ENCODE measurements around the gene NANP. TPM values are rescaled to one million over a fixed set of nuclear protein-coding genes. Genes with fewer than 3 reads are reported as not detected.

Gene NANP
- polyA plus RNA-seq, 3 donors, result 5.4 to 6.3 (median 5.8) TPM

DNA sequence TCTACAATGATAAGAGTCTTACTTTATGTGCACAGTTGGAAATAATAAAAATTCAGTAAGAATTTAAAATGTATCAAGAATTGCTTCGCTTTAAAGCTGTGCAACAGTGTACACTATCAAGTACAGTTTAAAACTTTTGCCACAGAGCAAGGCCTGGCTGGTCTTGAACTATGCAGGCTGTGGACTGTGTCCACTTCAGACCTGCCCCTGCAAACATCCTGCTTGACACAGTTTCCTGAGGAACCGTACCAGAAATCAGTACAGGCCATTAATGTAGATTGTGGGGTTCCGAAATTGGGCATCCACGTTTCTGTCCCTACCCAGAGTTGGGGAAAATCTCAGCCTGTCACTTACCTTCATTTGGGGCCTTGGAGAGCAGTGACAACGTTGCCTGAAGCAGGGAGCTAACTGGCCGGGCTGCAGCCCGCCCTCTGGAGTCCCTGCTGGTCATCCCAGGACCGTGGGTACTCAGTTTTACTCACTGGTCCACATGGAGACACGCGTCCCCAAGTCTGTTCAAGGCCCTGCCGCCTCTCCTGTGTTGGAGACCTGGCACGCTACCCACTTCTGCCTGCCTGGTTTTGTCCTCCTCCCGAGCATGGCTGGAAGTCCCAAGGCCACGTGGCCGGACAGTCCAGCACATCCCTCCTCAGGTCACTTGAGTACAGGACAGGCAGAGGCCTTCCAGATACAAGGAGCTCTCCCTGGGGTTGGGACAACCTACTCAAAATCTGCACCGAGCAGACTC lies 46.9 kb downstream of the NANP start:
- DNase-seq, result no peak

DNA sequence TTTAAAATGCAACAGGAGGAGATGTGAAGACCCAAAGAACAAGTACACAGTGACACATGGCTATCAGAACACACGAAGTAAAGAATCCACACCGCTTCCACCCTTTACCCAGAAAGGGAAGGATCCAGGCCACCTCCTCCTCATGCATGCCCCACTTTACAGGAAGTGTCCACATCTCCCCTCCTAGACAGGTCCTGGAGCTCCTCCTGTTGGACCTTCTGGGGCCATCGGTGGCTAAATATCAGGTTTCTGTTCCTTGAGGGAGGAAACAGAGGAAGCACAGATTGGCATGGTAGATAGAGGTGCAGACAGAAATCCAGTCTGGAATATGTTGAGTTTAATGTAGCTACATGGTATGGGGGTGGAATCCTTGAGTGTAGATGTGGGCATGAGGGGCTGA lies 49.4 kb downstream of the NANP start:
- DNase-seq, result no peak

DNA sequence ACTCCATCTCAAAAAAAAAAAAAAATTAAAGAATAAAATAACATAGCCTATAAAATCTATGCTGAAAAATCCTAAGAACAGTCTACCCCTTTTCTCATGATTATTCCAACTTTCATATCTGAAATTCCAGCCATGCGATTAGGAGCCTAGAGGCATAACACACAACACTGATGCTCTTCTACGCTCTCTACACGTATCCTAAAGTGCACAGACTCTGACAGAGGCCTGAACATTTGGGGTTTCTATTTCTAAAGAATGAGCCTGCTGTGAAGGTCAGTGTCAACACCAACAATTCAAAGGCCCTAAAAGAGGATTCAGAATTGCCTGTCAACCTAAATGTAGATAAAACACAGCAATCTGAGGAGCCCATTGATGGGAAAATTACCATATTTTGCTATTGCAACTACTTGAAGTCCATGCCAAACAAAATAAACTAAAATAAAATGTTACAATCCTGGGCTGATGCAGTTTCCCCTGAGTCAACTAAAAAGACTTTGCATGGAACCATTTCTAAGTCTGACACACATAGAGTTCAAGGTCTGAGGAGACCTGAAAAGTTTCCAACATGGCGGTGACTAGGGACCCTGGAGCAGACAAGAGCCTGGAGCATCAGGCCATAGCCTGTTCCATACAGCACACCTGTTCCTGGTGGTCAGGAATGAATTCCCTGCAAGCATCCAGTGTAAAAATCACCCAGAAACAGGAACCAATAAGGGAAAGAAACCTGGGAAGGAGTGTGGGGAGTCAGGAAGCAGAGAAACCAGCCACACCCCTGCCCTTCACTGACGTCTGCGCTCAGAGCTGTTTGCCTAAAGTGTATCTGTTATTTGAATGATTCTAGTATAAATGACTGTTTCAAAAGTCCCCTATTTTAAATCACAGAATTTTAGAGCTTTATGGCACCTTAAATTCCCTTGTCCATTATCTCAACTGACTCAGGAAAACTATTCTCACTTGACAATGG lies 50.2 kb downstream of the NANP start:
- no peak for DNase-seq

DNA sequence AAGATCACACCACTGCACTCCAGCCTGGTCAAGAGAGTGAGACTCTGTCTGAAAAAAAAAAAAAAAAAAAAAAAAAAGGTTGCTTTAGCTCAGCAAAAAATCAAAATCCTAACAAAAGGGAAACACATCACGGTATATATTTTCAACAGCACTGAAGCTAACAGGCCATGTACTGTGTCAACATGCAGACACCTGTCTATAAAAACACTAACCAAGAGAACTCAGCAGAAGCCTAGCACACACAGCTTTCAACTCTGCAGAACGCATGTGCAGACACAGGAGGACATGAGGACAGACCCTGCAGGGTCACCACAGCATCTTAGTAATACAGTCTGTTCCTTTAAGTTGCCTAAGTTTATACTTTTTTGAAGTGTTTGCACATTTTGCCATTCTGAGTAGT lies 52.0 kb downstream of the NANP start:
- no peak for DNase-seq

DNA sequence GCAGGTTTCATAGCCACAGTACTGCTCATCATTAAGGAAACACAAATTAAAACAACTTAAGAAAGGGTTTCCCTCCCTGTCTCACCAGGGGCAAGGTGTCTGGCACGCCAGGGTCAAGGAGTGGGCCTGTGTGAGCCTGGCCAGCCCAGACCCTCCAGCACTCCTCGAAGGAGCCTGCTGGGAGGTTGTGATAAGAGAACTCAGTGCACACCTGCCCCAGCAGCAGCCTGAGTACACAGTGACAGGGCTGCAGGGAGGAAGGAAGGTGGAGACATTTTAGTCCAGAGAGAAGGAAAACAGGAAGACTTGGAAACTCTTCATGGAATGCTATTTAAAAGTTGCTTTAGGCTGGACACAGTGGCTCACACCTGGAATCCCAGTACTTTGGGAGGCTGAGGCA lies 52.6 kb downstream of the NANP start:
- no peak for DNase-seq

DNA sequence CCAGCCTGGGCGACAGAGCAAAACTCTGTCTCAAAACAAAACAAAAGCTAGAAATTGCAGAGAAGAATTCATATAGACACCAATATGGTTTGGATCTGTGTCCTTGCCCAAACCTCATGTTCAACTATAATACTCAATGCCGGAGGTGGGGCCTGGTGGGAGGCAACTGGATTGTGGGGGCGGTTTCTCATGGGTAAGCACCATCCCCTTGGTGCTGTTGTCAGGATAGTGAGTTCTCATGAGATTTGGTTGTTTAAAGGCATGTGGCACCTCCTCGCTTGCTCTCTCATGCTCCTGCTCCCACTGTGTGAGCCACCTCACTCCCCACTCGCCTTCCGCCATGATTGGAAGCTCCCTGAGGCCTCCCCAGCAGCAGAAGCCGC lies 53.7 kb downstream of the NANP start:
- no peak for DNase-seq

DNA sequence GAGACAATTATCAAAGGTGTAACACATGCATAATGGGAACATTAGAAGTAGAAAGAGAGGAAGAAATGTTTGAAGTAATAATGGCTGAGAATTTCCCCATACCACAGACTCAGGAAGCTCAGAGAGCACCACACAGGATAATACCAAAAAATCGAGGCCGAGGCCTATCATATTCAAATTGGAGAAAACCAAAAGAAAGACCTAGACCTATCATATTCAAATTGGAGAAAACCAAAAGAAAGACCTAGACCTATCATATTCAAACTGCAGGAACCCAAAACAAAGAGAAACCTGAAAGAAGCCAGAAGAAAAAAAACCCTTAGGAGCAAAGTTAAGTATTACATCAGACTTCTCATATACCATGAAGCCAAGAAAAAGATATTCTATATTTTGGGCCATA lies 56.5 kb downstream of the NANP start:
- DNase-seq, result no peak

DNA sequence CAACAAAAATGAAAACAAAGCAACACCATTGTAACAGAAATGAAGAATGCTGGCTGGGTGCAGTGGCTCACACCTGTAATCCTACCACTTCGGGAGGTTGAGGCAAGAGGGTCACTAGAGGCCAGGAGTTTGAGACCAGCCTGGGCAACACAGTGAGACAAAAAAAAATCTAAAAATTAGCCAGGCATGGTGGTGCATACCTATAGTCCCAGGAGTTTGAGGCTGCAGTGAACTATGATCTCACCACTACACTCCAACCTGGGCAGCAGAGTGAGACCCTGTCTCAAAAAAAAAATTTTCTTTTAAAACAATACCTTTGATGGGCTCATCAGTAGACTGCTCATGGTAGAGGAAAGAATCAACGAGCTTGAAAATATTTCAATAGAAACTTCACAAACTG lies 57.0 kb downstream of the NANP start:
- no peak for DNase-seq

DNA sequence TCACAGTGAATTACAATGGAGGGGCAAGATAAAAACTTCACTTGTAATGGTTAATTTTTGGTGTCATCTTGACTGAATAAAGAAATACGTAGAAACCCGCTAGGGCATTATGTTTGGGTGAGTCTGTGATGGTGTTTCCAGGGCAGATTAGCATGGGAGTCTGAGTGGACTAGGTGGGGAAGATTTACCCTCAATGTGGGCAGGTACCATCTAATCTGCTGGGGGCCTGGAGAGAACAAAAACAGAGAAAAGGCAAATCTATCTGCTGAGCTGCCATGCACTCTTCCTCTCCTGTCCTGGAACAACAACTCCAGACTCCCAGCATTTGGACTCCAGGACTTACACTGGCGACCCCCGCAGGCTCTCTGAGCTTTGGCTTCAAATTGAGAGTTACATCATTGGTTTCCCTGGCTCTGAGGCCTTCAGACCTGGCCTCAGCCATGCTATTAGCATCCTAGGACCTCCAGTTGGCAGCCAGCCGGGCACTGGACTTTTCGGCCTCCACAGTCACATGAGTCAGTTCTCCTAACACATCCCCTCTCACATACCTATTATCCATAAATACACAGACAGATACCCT lies 58.1 kb downstream of the NANP start:
- no peak for DNase-seq

DNA sequence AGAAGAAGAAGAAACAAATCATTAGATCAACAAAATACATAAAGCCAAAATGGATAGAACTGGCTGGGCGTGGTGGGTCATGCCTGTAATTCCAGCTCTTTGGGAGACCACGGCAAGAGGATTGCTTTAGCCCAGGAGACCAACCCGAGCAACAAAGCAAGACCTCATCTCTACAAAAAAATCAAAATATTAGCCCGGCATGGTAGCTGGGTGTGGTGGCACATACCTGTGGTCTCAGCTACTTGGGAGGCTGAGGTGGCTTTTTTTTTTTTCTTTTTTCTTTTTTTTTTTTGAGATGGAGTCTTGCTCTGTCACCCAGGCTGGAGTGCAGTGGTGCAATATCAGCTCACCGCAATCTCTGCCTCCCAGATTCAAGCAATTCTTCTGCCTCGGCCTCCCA lies 59.9 kb downstream of the NANP start:
- DNase-seq, result no peak

DNA sequence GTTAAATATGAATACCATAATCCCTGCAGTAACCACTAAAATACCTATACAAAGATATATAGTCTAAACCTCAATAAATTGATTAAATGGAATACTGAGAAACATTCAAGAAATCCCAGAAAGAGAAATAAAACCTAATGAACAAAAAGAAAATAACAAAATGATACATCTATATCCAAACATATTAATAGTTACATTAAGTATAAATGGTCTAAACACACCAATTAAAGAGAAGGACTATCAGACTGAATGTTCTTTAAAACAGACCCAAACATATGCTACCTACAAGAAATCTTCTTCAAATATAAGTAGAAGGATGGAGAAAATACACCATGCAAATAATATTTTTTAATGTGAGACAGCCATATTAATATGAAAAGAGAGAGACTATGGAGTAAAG lies 60.5 kb downstream of the NANP start:
- no peak for DNase-seq

Other genes with a start within 250 kb of the NANP start
- 10 to 100 TPM; 43.2 to 54.4 (median 45.2) TPM for gene ABHD12, start 233.2 kb downstream of the NANP start, polyA plus RNA-seq (ENCODE audit: insufficient read length in 3 of 3)
- 10 to 100 TPM; 18.1 to 27.1 (median 21.0) TPM for gene GINS1, start 216.3 kb downstream of the NANP start, polyA plus RNA-seq (ENCODE audit: insufficient read length in 3 of 3)
- 10 to 100 TPM; 40.1 to 57.0 (median 56.6) TPM for gene NINL, start 38.5 kb downstream of the NANP start, polyA plus RNA-seq (ENCODE audit: insufficient read length in 3 of 3)
- 10 to 100 TPM; 25.2 to 36.5 (median 31.6) TPM for gene ZNF337, start 72.8 kb upstream of the NANP start, polyA plus RNA-seq (ENCODE audit: insufficient read length in 3 of 3)

Data from renal pelvis (tissue), 4 donors.